ENCODE results near the gene PXYLP1.

DNA sequence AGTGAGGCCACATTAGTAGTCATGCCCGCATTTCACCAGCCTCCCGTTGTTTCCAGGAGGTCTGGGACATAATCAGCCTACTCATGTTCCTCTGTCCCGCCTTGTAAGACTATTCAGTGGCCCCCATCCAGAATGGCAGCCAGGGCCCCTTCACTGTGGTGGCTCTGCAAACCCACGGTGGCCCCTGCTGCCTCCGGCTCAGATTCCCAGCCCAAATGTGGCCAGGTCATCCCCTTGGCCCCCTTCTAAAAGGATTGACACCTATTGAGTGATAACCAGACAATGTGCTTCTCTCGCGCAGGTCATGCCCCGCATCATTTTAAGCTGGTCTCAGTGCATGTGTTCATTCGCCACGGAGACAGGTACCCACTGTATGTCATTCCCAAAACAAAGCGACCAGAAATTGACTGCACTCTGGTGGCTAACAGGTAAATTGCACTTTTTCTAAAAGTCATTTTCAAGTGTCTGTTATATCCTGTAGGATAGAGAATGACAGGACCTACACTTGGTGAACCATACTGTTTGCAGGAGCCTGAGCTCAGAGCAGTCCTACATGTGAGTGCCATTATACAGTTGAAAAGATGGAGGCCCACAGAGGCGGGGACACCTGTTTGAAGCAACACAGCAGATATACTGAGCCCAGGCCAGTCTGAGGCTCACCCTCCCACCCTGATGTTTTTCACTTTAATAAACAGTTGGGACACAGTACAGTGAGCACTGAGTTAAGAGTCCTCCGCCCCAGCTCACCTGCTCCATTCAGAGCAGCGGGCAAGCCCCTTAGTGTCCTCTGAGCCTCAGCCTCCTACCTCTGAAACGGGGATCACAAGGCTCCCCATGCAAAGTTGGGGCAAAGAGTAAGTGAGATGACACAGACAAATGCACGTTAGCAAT lies 47.7 kb downstream of the PXYLP1 start:
- TF ChIP-seq, protein P1, sequence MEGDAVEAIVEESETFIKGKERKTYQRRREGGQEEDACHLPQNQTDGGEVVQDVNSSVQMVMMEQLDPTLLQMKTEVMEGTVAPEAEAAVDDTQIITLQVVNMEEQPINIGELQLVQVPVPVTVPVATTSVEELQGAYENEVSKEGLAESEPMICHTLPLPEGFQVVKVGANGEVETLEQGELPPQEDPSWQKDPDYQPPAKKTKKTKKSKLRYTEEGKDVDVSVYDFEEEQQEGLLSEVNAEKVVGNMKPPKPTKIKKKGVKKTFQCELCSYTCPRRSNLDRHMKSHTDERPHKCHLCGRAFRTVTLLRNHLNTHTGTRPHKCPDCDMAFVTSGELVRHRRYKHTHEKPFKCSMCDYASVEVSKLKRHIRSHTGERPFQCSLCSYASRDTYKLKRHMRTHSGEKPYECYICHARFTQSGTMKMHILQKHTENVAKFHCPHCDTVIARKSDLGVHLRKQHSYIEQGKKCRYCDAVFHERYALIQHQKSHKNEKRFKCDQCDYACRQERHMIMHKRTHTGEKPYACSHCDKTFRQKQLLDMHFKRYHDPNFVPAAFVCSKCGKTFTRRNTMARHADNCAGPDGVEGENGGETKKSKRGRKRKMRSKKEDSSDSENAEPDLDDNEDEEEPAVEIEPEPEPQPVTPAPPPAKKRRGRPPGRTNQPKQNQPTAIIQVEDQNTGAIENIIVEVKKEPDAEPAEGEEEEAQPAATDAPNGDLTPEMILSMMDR (conservative IDR thresholded peaks at IDR 0.05; ENCODE audit: low read length) = peak; percentile 76
- TF ChIP-seq EZH2phosphoT487 (IDR thresholded peaks at IDR 0.05; ENCODE audit: borderline replicate concordance, low read depth, low read length) = no peak

Measured in OCI-LY7 (cell line).